HEK293 (cell line): ENCODE measurements around the gene ZNF219.

Experiments used
- KLF10 ChIP-seq: fragments of 450-650 bp; IDR thresholded peaks from 2 replicates; pipeline ENCODE4 v1.5.1; 2018; ENCODE audit warnings: missing biosample characterization, mild to moderate bottlenecking, missing genetic modification characterization
- MYNN ChIP-seq: fragments of 450-650 bp; formaldehyde crosslinking; IDR thresholded peaks from 2 replicates; pipeline ENCODE4 v1.5.1; 2016; ENCODE audit warnings: missing biosample characterization, missing genetic modification characterization, borderline replicate concordance
- SP7 ChIP-seq: fragments of 450-650 bp; formaldehyde crosslinking; IDR thresholded peaks from 2 replicates; pipeline ENCODE4 v1.5.1; 2016; ENCODE audit warnings: missing biosample characterization, missing genetic modification characterization
- TRIM28 ChIP-seq: IDR thresholded peaks from 2 replicates; pipeline ENCODE4 v1.6.1; 2011; ENCODE audit warnings: low read length, control low read depth, borderline replicate concordance
- YY1 ChIP-seq: fragments of 450-650 bp; formaldehyde crosslinking; IDR thresholded peaks from 2 replicates; pipeline ENCODE4 v1.5.1; 2018; ENCODE audit warnings: missing biosample characterization, missing genetic modification characterization
- ZNF24 ChIP-seq: fragments of 450-650 bp; formaldehyde crosslinking; IDR thresholded peaks from 2 replicates; pipeline ENCODE4 v1.5.1; 2016; ENCODE audit warnings: missing biosample characterization, missing genetic modification characterization
- ZNF311 ChIP-seq: fragments of 450-650 bp; formaldehyde crosslinking; IDR thresholded peaks from 2 replicates; pipeline ENCODE4 v1.5.1; 2017; ENCODE audit warnings: missing biosample characterization, missing genetic modification characterization, borderline replicate concordance
- ZNF571 ChIP-seq: fragments of 450-650 bp; formaldehyde crosslinking; IDR thresholded peaks from 2 replicates; pipeline ENCODE4 v1.5.0; 2017; ENCODE audit warnings: missing biosample characterization, missing genetic modification characterization
- TF ChIP-seq, protein P1 (sequence below): fragments of 450-650 bp; formaldehyde crosslinking; IDR thresholded peaks from 2 replicates; pipeline ENCODE4 v1.5.1; 2016; ENCODE audit warnings: missing biosample characterization, missing genetic modification characterization
- TF ChIP-seq, protein P2 (sequence below): fragments of 450-650 bp; formaldehyde crosslinking; IDR thresholded peaks from 2 replicates; pipeline ENCODE4 v1.5.1; 2016; ENCODE audit warnings: missing biosample characterization, missing genetic modification characterization
- TF ChIP-seq, protein P3 (sequence below): fragments of 450-650 bp; formaldehyde crosslinking; IDR thresholded peaks from 2 replicates; pipeline ENCODE4 v1.5.1; 2016; ENCODE audit warnings: missing biosample characterization, missing genetic modification characterization
- TF ChIP-seq, protein P4 (sequence below): fragments of 450-650 bp; formaldehyde crosslinking; IDR thresholded peaks from 2 replicates; pipeline ENCODE4 v1.5.1; 2016; ENCODE audit warnings: missing biosample characterization, missing genetic modification characterization
- TF ChIP-seq, protein P5 (sequence below): fragments of 450-650 bp; formaldehyde crosslinking; IDR thresholded peaks from 2 replicates; pipeline ENCODE4 v1.5.1; 2017; ENCODE audit warnings: missing biosample characterization, missing genetic modification characterization
- TF ChIP-seq, protein P6 (sequence below): fragments of 450-650 bp; formaldehyde crosslinking; IDR thresholded peaks from 2 replicates; pipeline ENCODE4 v1.5.1; 2016; ENCODE audit warnings: missing biosample characterization, missing genetic modification characterization

DNA sequence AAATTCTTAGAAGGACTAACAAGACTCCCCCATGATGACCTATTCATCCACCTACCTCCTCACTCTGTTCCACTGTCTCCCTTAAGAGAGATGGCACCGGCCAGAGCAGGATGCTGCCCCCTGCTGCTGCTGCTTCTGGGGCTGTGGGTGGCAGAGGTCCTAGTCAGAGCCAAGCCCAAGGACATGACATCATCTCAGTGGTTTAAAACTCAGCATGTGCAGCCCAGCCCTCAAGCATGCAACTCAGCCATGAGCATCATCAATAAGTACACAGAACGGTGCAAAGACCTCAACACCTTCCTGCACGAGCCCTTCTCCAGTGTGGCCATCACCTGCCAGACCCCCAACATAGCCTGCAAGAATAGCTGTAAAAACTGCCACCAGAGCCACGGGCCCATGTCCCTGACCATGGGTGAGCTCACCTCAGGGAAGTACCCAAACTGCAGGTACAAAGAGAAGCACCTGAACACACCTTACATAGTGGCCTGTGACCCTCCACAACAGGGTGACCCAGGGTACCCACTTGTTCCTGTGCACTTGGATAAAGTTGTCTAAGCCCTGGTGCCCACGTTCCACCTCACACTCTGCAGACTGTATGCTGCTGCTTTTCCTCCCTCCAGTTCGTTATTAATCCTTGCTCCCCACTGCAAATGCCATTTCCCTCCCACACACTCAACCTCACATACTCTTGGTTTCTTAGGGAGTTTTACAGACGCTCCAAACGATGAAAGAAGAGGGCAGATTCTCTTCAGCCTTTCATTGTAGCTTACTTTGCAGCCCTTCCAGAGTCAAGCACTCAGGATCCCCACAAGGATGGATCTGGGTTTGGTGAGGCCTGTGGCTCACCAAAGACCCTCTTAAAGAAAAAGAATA is 40.4 kb downstream of the ZNF219 start, which contains the start of gene RNASE8:
- TF ChIP-seq, protein P1, sequence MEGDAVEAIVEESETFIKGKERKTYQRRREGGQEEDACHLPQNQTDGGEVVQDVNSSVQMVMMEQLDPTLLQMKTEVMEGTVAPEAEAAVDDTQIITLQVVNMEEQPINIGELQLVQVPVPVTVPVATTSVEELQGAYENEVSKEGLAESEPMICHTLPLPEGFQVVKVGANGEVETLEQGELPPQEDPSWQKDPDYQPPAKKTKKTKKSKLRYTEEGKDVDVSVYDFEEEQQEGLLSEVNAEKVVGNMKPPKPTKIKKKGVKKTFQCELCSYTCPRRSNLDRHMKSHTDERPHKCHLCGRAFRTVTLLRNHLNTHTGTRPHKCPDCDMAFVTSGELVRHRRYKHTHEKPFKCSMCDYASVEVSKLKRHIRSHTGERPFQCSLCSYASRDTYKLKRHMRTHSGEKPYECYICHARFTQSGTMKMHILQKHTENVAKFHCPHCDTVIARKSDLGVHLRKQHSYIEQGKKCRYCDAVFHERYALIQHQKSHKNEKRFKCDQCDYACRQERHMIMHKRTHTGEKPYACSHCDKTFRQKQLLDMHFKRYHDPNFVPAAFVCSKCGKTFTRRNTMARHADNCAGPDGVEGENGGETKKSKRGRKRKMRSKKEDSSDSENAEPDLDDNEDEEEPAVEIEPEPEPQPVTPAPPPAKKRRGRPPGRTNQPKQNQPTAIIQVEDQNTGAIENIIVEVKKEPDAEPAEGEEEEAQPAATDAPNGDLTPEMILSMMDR (tag by site-specific recombination): no peak
- no peak for TF ChIP-seq MYNN (tag by site-specific recombination)
- TF ChIP-seq TRIM28: no peak
- no peak for TF ChIP-seq YY1 (tag by site-specific recombination)
- TF ChIP-seq KLF10 (tag by site-specific recombination): no peak
- no peak for TF ChIP-seq ZNF24
- TF ChIP-seq SP7: no peak
- TF ChIP-seq, protein P2, sequence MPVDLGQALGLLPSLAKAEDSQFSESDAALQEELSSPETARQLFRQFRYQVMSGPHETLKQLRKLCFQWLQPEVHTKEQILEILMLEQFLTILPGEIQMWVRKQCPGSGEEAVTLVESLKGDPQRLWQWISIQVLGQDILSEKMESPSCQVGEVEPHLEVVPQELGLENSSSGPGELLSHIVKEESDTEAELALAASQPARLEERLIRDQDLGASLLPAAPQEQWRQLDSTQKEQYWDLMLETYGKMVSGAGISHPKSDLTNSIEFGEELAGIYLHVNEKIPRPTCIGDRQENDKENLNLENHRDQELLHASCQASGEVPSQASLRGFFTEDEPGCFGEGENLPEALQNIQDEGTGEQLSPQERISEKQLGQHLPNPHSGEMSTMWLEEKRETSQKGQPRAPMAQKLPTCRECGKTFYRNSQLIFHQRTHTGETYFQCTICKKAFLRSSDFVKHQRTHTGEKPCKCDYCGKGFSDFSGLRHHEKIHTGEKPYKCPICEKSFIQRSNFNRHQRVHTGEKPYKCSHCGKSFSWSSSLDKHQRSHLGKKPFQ (tag by site-specific recombination): no peak
- no peak for TF ChIP-seq ZNF571 (tag by site-specific recombination)
- TF ChIP-seq, protein P3, sequence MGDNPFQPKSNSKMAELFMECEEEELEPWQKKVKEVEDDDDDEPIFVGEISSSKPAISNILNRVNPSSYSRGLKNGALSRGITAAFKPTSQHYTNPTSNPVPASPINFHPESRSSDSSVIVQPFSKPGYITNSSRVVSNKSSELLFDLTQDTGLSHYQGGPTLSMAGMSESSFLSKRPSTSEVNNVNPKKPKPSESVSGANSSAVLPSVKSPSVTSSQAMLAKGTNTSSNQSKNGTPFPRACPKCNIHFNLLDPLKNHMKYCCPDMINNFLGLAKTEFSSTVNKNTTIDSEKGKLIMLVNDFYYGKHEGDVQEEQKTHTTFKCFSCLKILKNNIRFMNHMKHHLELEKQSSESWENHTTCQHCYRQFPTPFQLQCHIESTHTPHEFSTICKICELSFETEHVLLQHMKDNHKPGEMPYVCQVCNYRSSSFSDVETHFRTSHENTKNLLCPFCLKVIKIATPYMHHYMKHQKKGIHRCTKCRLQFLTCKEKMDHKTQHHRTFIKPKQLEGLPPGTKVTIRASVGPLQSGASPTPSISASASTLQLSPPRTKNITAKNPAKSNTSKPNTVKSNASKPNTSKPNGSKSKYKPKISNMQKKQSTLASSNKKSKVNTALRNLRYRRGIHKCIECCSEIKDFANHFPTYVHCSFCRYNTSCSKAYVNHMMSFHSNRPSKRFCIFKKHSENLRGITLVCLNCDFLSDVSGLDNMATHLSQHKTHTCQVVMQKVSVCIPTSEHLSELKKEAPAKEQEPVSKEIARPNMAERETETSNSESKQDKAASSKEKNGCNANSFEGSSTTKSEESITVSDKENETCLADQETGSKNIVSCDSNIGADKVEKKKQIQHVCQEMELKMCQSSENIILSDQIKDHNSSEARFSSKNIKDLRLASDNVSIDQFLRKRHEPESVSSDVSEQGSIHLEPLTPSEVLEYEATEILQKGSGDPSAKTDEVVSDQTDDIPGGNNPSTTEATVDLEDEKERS (tag by site-specific recombination): no peak
- TF ChIP-seq, protein P4, sequence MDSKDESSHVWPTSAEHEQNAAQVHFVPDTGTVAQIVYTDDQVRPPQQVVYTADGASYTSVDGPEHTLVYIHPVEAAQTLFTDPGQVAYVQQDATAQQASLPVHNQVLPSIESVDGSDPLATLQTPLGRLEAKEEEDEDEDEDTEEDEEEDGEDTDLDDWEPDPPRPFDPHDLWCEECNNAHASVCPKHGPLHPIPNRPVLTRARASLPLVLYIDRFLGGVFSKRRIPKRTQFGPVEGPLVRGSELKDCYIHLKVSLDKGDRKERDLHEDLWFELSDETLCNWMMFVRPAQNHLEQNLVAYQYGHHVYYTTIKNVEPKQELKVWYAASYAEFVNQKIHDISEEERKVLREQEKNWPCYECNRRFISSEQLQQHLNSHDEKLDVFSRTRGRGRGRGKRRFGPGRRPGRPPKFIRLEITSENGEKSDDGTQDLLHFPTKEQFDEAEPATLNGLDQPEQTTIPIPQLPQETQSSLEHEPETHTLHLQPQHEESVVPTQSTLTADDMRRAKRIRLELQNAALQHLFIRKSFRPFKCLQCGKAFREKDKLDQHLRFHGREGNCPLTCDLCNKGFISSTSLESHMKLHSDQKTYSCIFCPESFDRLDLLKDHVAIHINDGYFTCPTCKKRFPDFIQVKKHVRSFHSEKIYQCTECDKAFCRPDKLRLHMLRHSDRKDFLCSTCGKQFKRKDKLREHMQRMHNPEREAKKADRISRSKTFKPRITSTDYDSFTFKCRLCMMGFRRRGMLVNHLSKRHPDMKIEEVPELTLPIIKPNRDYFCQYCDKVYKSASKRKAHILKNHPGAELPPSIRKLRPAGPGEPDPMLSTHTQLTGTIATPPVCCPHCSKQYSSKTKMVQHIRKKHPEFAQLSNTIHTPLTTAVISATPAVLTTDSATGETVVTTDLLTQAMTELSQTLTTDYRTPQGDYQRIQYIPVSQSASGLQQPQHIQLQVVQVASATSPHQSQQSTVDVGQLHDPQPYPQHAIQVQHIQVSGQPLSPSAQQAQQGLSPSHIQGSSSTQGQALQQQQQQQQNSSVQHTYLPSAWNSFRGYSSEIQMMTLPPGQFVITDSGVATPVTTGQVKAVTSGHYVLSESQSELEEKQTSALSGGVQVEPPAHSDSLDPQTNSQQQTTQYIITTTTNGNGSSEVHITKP (tag by site-specific recombination): peak; percentile 35; the same call in 1 of the 2 replicates
- TF ChIP-seq, protein P5, sequence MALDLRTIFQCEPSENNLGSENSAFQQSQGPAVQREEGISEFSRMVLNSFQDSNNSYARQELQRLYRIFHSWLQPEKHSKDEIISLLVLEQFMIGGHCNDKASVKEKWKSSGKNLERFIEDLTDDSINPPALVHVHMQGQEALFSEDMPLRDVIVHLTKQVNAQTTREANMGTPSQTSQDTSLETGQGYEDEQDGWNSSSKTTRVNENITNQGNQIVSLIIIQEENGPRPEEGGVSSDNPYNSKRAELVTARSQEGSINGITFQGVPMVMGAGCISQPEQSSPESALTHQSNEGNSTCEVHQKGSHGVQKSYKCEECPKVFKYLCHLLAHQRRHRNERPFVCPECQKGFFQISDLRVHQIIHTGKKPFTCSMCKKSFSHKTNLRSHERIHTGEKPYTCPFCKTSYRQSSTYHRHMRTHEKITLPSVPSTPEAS (tag by site-specific recombination): no peak
- TF ChIP-seq ZNF311 (tag by site-specific recombination): no peak
- TF ChIP-seq, protein P6, sequence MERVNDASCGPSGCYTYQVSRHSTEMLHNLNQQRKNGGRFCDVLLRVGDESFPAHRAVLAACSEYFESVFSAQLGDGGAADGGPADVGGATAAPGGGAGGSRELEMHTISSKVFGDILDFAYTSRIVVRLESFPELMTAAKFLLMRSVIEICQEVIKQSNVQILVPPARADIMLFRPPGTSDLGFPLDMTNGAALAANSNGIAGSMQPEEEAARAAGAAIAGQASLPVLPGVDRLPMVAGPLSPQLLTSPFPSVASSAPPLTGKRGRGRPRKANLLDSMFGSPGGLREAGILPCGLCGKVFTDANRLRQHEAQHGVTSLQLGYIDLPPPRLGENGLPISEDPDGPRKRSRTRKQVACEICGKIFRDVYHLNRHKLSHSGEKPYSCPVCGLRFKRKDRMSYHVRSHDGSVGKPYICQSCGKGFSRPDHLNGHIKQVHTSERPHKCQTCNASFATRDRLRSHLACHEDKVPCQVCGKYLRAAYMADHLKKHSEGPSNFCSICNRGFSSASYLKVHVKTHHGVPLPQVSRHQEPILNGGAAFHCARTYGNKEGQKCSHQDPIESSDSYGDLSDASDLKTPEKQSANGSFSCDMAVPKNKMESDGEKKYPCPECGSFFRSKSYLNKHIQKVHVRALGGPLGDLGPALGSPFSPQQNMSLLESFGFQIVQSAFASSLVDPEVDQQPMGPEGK (tag by site-specific recombination): no peak
